PFSK-1 (cell line): ENCODE data around the gene CAMTA1.

Experiments used
- FOXP2 ChIP-seq: optimal IDR thresholded peaks from 2 replicates; pipeline ENCODE3; 2011; ENCODE audit warnings: borderline replicate concordance, control low read depth, inconsistent platforms; ENCODE audit not compliant: insufficient read depth; ENCODE audit errors: extremely low read length, extremely low read depth
- POLR2AphosphoS5 ChIP-seq: IDR thresholded peaks from 2 replicates; pipeline ENCODE4 v1.6.1; 2012; ENCODE audit warnings: low read depth, mild to moderate bottlenecking, control low read depth, low read length, moderate library complexity
- SIN3A ChIP-seq: IDR thresholded peaks from 2 replicates; pipeline ENCODE4 v1.6.1; 2012; ENCODE audit warnings: mild to moderate bottlenecking, low read length, moderate library complexity, borderline replicate concordance; ENCODE audit not compliant: insufficient read depth
- TAF1 ChIP-seq: IDR thresholded peaks from 2 replicates; pipeline ENCODE4 v1.6.1; 2012; ENCODE audit warnings: low read length, control low read depth, borderline replicate concordance; ENCODE audit not compliant: insufficient read depth
- TF ChIP-seq, protein P1 (sequence below), 2 experiments: IDR thresholded peaks; 2 replicates each; pipeline versions ENCODE4 v1.6.1 to v1.8.0; 2011 to 2012; ENCODE audit warnings: low read depth in 2 of 2, low read length in 2 of 2, control low read depth in 1 of 2, inconsistent platforms in 1 of 2, mild to moderate bottlenecking in 1 of 2, moderate library complexity in 1 of 2; ENCODE audit not compliant: insufficient read depth in 1 of 2

Gene CAMTA1

DNA sequence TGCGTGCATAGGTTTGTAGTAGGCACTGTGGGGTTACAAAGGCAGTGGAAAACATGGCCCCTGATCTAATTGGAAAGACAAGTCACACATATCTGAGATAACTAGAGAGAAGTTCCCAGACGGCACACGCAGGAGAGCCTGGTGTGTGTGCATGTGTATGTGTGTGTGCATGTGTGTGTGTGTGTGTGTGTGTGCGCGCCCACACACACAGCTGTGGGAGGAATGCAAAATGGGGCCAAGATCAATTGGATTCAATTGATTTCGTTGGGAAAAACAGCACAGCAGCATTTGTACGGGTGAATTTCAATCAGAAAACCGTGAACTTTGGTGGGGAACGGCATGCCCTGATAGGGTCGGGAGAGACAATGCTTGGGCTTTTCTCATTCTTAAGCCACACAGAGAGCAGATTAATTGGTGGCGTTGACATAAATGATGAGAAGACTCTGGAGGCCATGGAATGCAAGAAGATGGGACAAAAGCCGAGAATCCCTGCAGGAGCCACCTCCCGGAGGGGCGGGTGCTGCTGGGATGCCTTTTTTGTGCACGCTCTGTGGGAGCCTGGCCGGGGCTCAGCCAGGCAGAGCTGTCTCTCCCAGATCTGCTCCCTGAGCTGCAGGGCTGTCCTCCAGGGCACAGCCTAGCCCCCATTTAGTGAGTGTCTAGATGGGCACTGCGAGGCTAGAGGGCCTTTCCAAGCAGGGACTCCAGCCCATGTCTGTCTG is 322.0 kb downstream of the CAMTA1 start:
- TF ChIP-seq TAF1 = no peak
- TF ChIP-seq FOXP2 = no peak

DNA sequence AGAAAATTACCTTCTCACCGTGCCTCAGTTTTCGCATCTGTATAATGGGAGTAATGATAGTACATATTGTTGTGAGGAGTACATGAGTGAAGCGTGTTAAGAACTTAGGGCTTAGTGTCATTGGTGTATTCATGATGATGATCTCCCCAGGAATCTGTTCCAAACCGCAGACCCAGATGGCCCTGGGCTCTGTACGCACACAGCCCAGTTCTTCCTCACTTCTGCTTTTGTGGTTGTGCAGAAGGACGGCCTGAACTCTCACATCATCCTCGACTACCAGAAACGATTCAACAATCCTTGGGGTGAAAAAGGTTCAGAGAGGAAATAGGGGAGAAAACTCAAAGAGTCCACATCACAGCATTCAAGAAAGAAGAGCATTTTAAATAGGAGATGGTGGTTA is 323.0 kb downstream of the CAMTA1 start:
- TF ChIP-seq TAF1 = no peak
- TF ChIP-seq FOXP2 = no peak
- no peak for TF ChIP-seq SIN3A
- TF ChIP-seq, protein P1, sequence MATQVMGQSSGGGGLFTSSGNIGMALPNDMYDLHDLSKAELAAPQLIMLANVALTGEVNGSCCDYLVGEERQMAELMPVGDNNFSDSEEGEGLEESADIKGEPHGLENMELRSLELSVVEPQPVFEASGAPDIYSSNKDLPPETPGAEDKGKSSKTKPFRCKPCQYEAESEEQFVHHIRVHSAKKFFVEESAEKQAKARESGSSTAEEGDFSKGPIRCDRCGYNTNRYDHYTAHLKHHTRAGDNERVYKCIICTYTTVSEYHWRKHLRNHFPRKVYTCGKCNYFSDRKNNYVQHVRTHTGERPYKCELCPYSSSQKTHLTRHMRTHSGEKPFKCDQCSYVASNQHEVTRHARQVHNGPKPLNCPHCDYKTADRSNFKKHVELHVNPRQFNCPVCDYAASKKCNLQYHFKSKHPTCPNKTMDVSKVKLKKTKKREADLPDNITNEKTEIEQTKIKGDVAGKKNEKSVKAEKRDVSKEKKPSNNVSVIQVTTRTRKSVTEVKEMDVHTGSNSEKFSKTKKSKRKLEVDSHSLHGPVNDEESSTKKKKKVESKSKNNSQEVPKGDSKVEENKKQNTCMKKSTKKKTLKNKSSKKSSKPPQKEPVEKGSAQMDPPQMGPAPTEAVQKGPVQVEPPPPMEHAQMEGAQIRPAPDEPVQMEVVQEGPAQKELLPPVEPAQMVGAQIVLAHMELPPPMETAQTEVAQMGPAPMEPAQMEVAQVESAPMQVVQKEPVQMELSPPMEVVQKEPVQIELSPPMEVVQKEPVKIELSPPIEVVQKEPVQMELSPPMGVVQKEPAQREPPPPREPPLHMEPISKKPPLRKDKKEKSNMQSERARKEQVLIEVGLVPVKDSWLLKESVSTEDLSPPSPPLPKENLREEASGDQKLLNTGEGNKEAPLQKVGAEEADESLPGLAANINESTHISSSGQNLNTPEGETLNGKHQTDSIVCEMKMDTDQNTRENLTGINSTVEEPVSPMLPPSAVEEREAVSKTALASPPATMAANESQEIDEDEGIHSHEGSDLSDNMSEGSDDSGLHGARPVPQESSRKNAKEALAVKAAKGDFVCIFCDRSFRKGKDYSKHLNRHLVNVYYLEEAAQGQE (IDR thresholded peaks at IDR 0.05; ENCODE audit: insufficient read depth in 1 of 2, low read depth in 2 of 2, low read length in 2 of 2) = no peak
- no peak for TF ChIP-seq POLR2AphosphoS5

DNA sequence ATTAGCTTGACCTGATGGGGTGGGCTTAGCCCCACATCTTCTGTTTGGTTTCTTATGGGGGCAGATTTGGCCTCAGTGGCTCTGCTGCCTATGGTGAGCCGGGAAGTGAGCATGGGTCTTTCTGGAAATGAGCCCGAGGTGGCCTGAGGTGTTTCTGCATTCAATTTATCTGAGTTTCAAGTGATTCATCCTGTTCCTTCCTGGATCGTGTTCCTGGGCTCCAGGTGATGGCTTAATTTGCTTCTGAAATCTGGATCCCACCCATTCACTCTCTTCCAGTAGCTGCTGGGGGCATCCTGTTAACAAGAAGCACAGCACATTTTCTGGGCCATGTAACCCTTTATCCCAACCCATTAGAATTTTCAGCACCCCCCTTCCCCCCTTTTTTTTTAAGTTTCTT is 324.6 kb downstream of the CAMTA1 start:
- TF ChIP-seq, protein P1 (IDR thresholded peaks at IDR 0.05; ENCODE audit: insufficient read depth in 1 of 2, low read depth in 2 of 2, low read length in 2 of 2) = no peak
- no peak for TF ChIP-seq SIN3A
- TF ChIP-seq TAF1 = no peak
- no peak for TF ChIP-seq FOXP2
- no peak for TF ChIP-seq POLR2AphosphoS5

DNA sequence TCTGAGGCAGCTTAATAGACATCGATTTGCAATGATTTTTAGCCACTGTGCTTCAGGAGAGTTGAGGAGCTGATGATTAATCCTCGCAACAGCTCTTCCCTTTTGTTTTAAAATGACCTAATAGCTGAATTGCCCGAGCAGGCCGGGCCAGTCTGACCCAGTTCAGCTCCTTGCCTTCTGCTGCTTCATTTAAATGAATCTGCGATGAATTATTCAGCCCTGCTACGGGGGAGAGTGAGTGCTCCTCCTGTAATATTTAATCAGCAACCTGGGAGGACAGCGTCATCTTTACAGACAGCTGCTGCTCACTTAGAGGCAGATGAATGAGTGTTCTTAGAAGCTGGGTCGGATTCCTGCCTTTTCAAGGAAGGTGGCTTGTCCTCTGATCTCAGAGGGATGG is 325.1 kb downstream of the CAMTA1 start:
- TF ChIP-seq, protein P1 (IDR thresholded peaks at IDR 0.05; ENCODE audit: insufficient read depth in 1 of 2, low read depth in 2 of 2, low read length in 2 of 2) = no peak
- TF ChIP-seq POLR2AphosphoS5 (no peak), TAF1 (no peak), SIN3A (no peak), FOXP2 (no peak)

DNA sequence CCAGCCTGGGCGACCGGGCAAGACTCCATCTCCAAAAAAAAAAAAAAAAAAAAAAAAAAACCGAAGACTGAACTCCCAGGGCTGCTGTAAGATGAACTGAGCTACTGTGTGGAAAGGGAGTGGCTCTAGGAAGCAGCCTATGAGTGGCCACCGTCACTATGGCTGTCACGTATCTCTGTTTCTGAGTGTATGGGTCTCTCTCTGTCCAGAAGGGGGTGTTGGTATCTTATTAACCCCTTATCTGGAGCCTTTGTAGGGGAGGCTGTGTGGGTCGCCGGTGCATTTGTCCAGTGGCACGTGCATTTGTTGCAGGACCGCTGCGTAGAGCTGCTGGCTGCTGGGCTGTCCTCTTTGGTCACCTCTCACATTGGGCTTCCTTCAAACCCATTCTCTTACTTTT is 326.6 kb downstream of the CAMTA1 start:
- TF ChIP-seq, protein P1 (IDR thresholded peaks at IDR 0.05; ENCODE audit: insufficient read depth in 1 of 2, low read depth in 2 of 2, low read length in 2 of 2) = no peak
- no peak for TF ChIP-seq TAF1
- no peak for TF ChIP-seq SIN3A
- no peak for TF ChIP-seq POLR2AphosphoS5
